Central memory CD8-positive, alpha-beta T cell (primary cell): ENCODE measurements around the gene MSL2.
"Not testable (repeated sequence)": the region's sequence is repeated elsewhere in the genome, so short reads cannot be mapped to it uniquely, and the experiment has no call there.

Source experiments
- ATAC-seq: fragments of 150-1000 bp; cut with Tn5 transposase; replicated peaks from 2 replicates; pipeline ENCODE4 v1.10.0; 2022; ENCODE audit warnings: mild to moderate bottlenecking, moderate FRiP score, moderate number of reproducible peaks; ENCODE audit not compliant: poor library complexity, severe bottlenecking; ENCODE audit errors: extremely low read depth
- DNase-seq, 2 donors: peaks; one replicate each; pipeline ENCODE4 v3.0.0; 2021; ENCODE audit warnings: low spot score in 2 of 2
- H3K27ac Mint-ChIP-seq: one replicate; pipeline ENCODE4 v1.8.0; 2022; ENCODE audit warnings: low read depth, mild to moderate bottlenecking, moderate library complexity, mixed read lengths
- H3K27me3 Mint-ChIP-seq: one replicate; pipeline ENCODE4 v1.8.0; 2022; ENCODE audit warnings: mixed read lengths
- H3K36me3 Mint-ChIP-seq: one replicate; pipeline ENCODE4 v1.8.0; 2022; ENCODE audit warnings: mild to moderate bottlenecking, moderate library complexity, mixed read lengths; ENCODE audit not compliant: insufficient read depth
- H3K4me1 Mint-ChIP-seq: one replicate; pipeline ENCODE4 v1.8.0; 2022; ENCODE audit warnings: mixed read lengths
- H3K4me3 Mint-ChIP-seq: one replicate; pipeline ENCODE4 v1.8.0; 2022; ENCODE audit warnings: mild to moderate bottlenecking, moderate library complexity, mixed read lengths
- H3K9me3 Mint-ChIP-seq: one replicate; pipeline ENCODE4 v1.8.0; 2022; ENCODE audit warnings: mixed read lengths

MSL2 gene

DNA sequence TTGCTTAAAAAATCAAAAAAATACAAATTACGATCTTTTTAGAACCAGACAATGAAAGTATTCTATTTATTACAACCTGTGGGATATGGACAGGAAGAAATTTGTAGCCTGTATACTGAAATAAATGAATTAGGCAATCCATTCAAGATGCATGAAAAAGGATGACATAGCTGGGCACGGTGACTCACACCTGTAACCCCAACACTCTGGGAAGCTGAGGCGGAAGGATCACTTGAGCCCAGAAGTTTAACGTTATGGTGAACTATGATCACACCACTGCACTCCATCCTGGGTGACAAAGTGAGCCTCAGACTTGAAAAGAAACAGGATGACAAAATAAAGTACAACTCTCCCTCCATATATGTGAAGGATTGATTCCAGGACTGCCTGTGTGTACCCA is 74.1 kb downstream of the MSL2 start:
- peaks cover 3% of the 10 kb centered on the region for H3K36me3 Mint-ChIP-seq

DNA sequence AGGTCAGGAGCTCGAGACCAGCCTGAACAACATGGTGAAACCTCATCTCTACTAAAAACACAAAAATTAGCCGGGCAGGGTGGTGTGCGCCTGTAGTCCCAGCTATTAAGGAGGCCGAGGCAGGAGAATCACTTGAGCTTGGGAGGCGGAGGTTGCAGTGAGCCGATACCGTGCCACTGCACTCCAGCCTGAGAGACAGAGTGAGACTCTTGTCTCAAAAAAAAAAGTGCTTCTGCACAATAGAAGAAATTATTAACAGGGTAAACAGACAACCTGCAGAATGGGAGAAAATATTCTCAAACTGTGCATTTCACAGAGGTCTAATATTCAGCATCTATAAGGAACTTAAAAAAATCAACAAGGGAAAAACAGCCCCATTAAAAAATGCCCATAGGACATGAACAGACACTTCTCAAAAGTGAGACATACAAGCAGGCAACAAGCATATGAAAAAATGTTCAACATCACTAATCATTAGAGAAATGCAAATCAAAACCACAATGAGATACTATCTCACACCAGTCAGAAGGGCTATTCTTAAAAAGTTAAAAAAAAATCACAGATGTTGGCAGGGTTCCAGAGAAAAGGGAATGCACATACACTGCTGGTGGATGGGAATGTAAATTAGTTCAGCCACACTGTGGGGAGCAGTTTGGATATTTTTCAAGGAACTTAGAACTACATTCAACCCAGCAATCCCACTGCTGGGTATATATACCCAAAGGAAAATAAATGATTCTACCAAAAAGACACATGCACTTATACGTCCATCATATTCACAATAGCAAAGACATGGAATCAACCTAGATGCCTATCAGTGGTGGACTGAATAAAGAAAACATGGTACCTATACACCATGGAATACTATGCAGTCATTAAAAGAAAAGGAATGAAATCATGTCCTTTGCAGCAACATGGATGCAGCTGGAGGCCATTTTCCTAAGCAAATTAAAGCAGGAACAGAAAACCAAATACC is 75.5 kb downstream of the MSL2 start:
- Mint-ChIP-seq H3K4me1 (peaks cover 7% of the 10 kb centered on the region), H3K27ac (no peak overlapping the region), H3K27me3 (peaks cover 12% of the 10 kb centered on the region), H3K9me3 (peaks cover 5% of the 10 kb centered on the region), H3K4me3 (no peak overlapping the region), H3K36me3 (peaks cover 3% of the 10 kb centered on the region)
- DNase-seq (no peak), ATAC-seq (no peak)

More for the DNA sequence above, 74.1 kb downstream of the MSL2 start:
- Mint-ChIP-seq H3K27ac (no peak overlapping the region), H3K9me3 (peaks cover 5% of the 10 kb centered on the region), H3K4me1 (peaks cover 4% of the 10 kb centered on the region), H3K27me3 (peaks cover 6% of the 10 kb centered on the region), H3K4me3 (no peak overlapping the region)
- DNase-seq, result no peak
- no peak for ATAC-seq

DNA sequence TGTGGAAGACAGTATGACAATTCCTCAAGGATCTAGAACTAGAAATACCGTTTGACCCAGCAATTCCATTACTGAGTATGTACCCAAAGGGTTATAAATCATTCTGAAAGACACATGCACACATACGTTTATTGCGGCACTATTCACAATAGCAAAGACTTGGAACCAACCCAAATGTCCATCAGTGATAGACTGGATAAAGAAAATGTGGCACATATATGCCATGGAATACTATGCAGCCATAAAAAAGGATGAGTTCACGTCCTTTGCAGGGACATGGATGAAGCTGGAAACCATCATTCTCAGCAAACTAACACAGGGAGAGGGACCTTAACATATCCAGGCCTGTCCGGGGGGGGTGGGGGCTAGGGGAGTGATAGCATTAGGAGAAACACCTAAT is 76.4 kb downstream of the MSL2 start:
- H3K36me3 Mint-ChIP-seq, H3K9me3 Mint-ChIP-seq, ATAC-seq, DNase-seq, H3K4me3 Mint-ChIP-seq, H3K27ac Mint-ChIP-seq: not testable (repeated sequence)
- peaks cover 12% of the 10 kb centered on the region for H3K27me3 Mint-ChIP-seq
- H3K4me1 Mint-ChIP-seq, result peaks cover 12% of the 10 kb centered on the region

DNA sequence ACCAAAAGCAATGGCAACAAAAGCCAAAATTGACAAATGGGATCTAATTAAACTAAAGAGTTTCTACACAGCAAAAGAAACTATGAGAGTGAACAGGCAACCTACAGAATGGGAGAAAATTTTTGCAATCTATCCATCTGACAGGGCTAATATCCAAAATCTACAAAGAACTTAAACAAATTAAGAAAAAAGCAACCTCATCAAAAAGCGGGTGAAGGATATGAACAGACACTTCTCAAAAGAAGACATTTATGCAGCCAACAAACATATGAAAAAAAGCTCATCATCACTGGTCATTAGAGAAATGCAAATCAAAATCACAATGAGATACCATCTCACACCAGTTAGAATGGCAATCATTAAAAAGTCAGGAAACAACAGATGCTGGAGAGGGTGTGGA is 76.8 kb downstream of the MSL2 start:
- Mint-ChIP-seq H3K27me3 (peaks cover 12% of the 10 kb centered on the region), H3K4me1 (peaks cover 12% of the 10 kb centered on the region)
- not testable (repeated sequence) for DNase-seq, H3K4me3 Mint-ChIP-seq, H3K36me3 Mint-ChIP-seq, ATAC-seq, H3K27ac Mint-ChIP-seq, H3K9me3 Mint-ChIP-seq

DNA sequence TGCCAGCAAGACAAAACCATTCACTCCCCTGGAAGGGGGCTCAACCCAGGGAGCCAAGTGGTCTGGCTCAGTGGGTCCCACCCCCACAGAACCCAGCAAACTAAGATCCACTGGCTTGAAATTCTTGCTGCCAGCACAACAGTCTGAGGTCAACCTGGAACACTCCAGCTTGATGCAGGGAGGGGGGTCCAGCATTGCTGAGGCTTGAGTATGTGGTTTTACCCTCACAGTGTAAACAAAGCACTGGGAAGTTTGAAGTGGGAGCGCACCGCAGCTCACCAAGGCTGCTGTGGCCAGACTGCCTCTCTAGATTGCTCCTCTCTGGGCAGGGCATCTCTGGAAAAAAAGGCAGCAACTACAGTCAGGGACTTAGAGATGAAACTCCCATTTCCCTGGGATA is 81.7 kb downstream of the MSL2 start:
- Mint-ChIP-seq H3K4me1 (peaks cover 12% of the 10 kb centered on the region), H3K9me3 (peaks cover 5% of the 10 kb centered on the region), H3K27me3 (peaks cover 12% of the 10 kb centered on the region), H3K36me3 (no peaks in the 10 kb centered on the region), H3K27ac (no peak overlapping the region), H3K4me3 (no peak overlapping the region)
- ATAC-seq (no peak), DNase-seq (no peak)

DNA sequence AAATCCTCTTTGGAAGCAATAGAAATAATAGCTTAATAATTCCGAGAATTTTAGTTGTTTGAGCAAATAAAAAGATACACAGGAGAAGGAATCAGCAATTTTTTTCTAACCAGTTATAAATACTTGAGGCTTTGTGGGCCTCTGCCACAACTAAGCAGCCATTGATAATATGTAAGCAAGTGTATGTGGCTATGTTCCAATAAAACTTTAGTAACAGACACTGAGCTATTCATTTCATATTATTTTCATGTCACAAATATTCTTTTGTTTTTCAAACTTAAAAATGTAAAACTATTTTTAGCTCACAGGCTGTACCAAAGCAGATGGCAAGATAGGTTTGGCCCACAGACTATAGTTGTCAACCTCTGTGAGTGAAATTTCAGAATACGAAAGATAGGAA is 85.7 kb downstream of the MSL2 start:
- Mint-ChIP-seq H3K9me3 (no peaks in the 10 kb centered on the region), H3K27me3 (no peaks in the 10 kb centered on the region)
- no peak for DNase-seq

DNA sequence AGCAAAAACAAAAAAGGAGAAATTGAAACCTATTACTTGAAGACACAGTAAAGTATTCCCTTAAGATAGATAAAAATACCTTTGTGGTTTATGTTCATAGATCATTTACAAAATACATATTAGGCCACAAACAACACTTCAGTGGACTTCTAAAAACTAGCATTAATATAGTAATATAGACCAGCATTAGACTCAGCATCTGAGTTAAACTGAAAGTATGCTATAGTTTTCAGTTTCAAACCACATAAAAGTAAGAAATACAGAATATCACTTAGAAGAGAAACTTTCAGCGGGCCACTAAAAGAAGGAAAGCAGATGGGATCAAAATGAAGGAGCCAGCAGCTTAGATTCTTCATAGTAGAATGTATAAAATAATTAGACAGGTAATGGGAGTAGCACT is 86.6 kb downstream of the MSL2 start:
- Mint-ChIP-seq H3K4me1 (no peaks in the 10 kb centered on the region), H3K36me3 (no peaks in the 10 kb centered on the region), H3K27me3 (no peaks in the 10 kb centered on the region), H3K4me3 (no peak overlapping the region), H3K27ac (no peak overlapping the region), H3K9me3 (no peaks in the 10 kb centered on the region)
- ATAC-seq, result no peak
- DNase-seq, result no peak

More for the DNA sequence above, 85.7 kb downstream of the MSL2 start:
- H3K4me1 Mint-ChIP-seq, result peaks cover 3% of the 10 kb centered on the region
- no peak for ATAC-seq
- H3K36me3 Mint-ChIP-seq, result no peaks in the 10 kb centered on the region
- H3K27ac Mint-ChIP-seq, result no peak overlapping the region
- H3K4me3 Mint-ChIP-seq, result no peak overlapping the region

DNA sequence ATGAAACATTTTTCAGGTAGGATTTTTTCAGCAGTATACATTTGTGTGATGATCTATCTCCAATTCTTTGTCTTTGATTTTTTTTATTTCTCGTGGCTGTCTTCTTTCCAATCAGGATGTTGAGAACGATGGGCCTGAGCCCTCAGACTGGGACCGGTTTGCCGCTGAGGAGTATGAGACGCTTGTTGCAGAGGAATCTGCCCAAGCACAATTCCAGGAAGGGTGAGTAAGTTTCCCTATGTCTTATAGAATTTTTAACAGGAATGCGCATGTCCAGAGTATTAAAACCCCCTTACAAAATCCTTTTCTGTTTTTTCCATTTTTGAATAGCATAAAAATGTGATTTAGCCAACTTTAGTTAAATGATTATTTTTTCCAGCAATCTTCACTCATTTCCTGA is 90.0 kb downstream of the MSL2 start:
- H3K27me3 Mint-ChIP-seq, result no peaks in the 10 kb centered on the region
- ATAC-seq, result no peak
- no peaks in the 10 kb centered on the region for H3K36me3 Mint-ChIP-seq
- H3K4me3 Mint-ChIP-seq, result no peak overlapping the region
- DNase-seq, result no peak
- H3K4me1 Mint-ChIP-seq, result no peaks in the 10 kb centered on the region
- H3K9me3 Mint-ChIP-seq, result no peaks in the 10 kb centered on the region
- no peak overlapping the region for H3K27ac Mint-ChIP-seq

DNA sequence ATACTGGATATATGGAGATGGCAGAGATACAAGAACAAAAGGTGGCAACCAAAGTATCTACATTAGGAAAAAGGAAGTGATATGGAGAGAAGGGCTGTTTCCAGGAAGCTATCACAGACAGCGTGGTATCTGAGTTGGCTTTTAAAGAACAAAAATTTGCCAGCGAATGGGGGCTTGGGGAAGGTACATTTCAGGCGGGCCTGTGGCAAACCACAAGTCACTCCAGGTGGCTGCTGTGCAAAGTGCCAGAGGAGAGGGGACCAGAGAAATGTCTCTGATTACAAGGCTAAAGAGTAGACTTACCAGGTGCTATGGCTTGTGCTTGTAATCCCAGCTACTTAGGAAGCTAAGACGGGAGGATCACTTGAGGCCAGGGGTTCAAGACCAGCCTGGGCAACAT is 91.1 kb downstream of the MSL2 start:
- DNase-seq (no peak), ATAC-seq (no peak)
- no peaks in the 10 kb centered on the region for H3K36me3 Mint-ChIP-seq
- H3K4me3 Mint-ChIP-seq, result no peak overlapping the region
- no peak overlapping the region for H3K27ac Mint-ChIP-seq
- H3K4me1 Mint-ChIP-seq, result no peaks in the 10 kb centered on the region
- no peaks in the 10 kb centered on the region for H3K9me3 Mint-ChIP-seq
- H3K27me3 Mint-ChIP-seq, result no peaks in the 10 kb centered on the region
